SK-N-SH treated with all-trans-retinoic acid at 6 μM for 48 hours (cell line): ENCODE results near the gene SOX1.

ENCODE experiments used
- ATAC-seq: fragments of 200-7000 bp; cut with Tn5 transposase; 3 replicates; pipeline ENCODE4 v1.9.1; 2020; ENCODE audit warnings: mild to moderate bottlenecking, moderate library complexity
- ARNTL ChIP-seq: fragments of 450-650 bp; formaldehyde crosslinking; IDR thresholded peaks from 2 replicates; pipeline ENCODE4 v1.5.0; 2020; ENCODE audit warnings: low read depth, mild to moderate bottlenecking, moderate library complexity, borderline replicate concordance
- BACH2 ChIP-seq: fragments of 250-450 bp; sonication (Bioruptor Pico); IDR thresholded peaks from 2 replicates; pipeline ENCODE4 v1.9.0; 2021; ENCODE audit warnings: mild to moderate bottlenecking, borderline replicate concordance
- CREB5 ChIP-seq: fragments of 250-450 bp; sonication (Bioruptor Pico); IDR thresholded peaks from 2 replicates; pipeline ENCODE4 v1.5.1; 2020; ENCODE audit warnings: low read depth, mild to moderate bottlenecking, moderate library complexity
- CSDC2 ChIP-seq: fragments of 250-450 bp; sonication (Bioruptor Pico); IDR thresholded peaks from 2 replicates; pipeline ENCODE4 v1.5.0; 2020; ENCODE audit warnings: mild to moderate bottlenecking, moderate library complexity
- CSRNP3 ChIP-seq: fragments of 250-450 bp; sonication (Bioruptor Pico); IDR thresholded peaks from 2 replicates; pipeline ENCODE4 v1.5.1; 2021; ENCODE audit warnings: mild to moderate bottlenecking, moderate library complexity
- ESRRG ChIP-seq: fragments of 250-450 bp; sonication (Bioruptor Pico); IDR thresholded peaks from 2 replicates; pipeline ENCODE4 v1.6.1; 2021; ENCODE audit warnings: mild to moderate bottlenecking
- ISL1 ChIP-seq: fragments of 250-450 bp; sonication (Bioruptor Pico); IDR thresholded peaks from 2 replicates; pipeline ENCODE4 v2.1.2; 2022; ENCODE audit warnings: mild to moderate bottlenecking, moderate library complexity
- OSR1 ChIP-seq: fragments of 250-450 bp; sonication (Bioruptor Pico); IDR thresholded peaks from 2 replicates; pipeline ENCODE4 v1.8.0; 2022; ENCODE audit warnings: moderate library complexity, mild to moderate bottlenecking, inconsistent platforms
- PATZ1 ChIP-seq: fragments of 250-450 bp; sonication (Bioruptor Pico); IDR thresholded peaks from 2 replicates; pipeline ENCODE4 v1.8.0; 2020; ENCODE audit warnings: mild to moderate bottlenecking, moderate library complexity, borderline replicate concordance
- POU6F1 ChIP-seq: fragments of 250-450 bp; sonication (Bioruptor Pico); IDR thresholded peaks from 2 replicates; pipeline ENCODE4 v1.8.0; 2021; ENCODE audit warnings: low read depth, mild to moderate bottlenecking, moderate library complexity, borderline replicate concordance
- RARB ChIP-seq: fragments of 250-450 bp; sonication (Bioruptor Pico); IDR thresholded peaks from 2 replicates; pipeline ENCODE4 v1.8.0; 2021; ENCODE audit warnings: mild to moderate bottlenecking, moderate library complexity
- SNAI2 ChIP-seq: fragments of 250-450 bp; sonication (Bioruptor Pico); IDR thresholded peaks from 2 replicates; pipeline ENCODE4 v1.5.0; 2020; ENCODE audit warnings: mild to moderate bottlenecking, moderate library complexity
- TCF4 ChIP-seq: fragments of 250-450 bp; sonication (Bioruptor Pico); IDR thresholded peaks from 2 replicates; pipeline ENCODE4 v1.8.0; 2021; ENCODE audit warnings: mild to moderate bottlenecking, moderate library complexity, borderline replicate concordance
- TOX ChIP-seq: fragments of 250-450 bp; sonication (Bioruptor Pico); IDR thresholded peaks from 2 replicates; pipeline ENCODE4 v1.8.0; 2021; ENCODE audit warnings: mild to moderate bottlenecking, moderate library complexity, borderline replicate concordance
- TSHZ2 ChIP-seq: fragments of 250-450 bp; sonication (Bioruptor Pico); IDR thresholded peaks from 2 replicates; pipeline ENCODE4 v1.5.0; 2020; ENCODE audit warnings: mild to moderate bottlenecking, moderate library complexity
- ZC3H10 ChIP-seq: fragments of 250-450 bp; sonication (Bioruptor Pico); IDR thresholded peaks from 2 replicates; pipeline ENCODE4 v1.5.1; 2021; ENCODE audit warnings: mild to moderate bottlenecking, moderate library complexity
- ZFP3 ChIP-seq: fragments of 250-450 bp; sonication (Bioruptor Pico); IDR thresholded peaks from 2 replicates; pipeline ENCODE4 v1.5.0; 2020; ENCODE audit warnings: mild to moderate bottlenecking, moderate library complexity
- ZFP30 ChIP-seq: fragments of 450-650 bp; formaldehyde crosslinking; IDR thresholded peaks from 2 replicates; pipeline ENCODE4 v1.5.0; 2022; ENCODE audit warnings: mild to moderate bottlenecking, moderate library complexity
- ZNF565 ChIP-seq: fragments of 450-650 bp; formaldehyde crosslinking; conservative IDR thresholded peaks from 2 replicates; pipeline ENCODE4 v1.5.0; 2020; ENCODE audit warnings: low read depth, mild to moderate bottlenecking, moderate library complexity
- ZNF70 ChIP-seq: fragments of 450-650 bp; formaldehyde crosslinking; IDR thresholded peaks from 2 replicates; pipeline ENCODE4 v1.5.0; 2020; ENCODE audit warnings: mild to moderate bottlenecking, moderate library complexity
- ZNF8 ChIP-seq: fragments of 450-650 bp; formaldehyde crosslinking; IDR thresholded peaks from 2 replicates; pipeline ENCODE4 v1.5.0; 2020; ENCODE audit warnings: mild to moderate bottlenecking, moderate library complexity

SOX1 gene

GRCh38 chr13:112067116-112067741 is at the start of gene SOX1:
Gene SOX1, plus strand, starts transcription at chr13:112067149. Its CDS starts 510 bp downstream, at chr13:112067659.
- no peak for TF ChIP-seq OSR1 (CRISPR knock-in tag)
- TF ChIP-seq SNAI2, result no peak
- TF ChIP-seq CSDC2 (CRISPR knock-in tag), result no peak
- TF ChIP-seq ESRRG (CRISPR knock-in tag), result no peak
- TF ChIP-seq ZNF8 (CRISPR knock-in tag), result no peak
- TF ChIP-seq TOX (CRISPR knock-in tag), result no peak
- no peak for TF ChIP-seq ZNF70 (CRISPR knock-in tag)
- TF ChIP-seq RARB (CRISPR knock-in tag), result no peak
- no peak for TF ChIP-seq POU6F1 (CRISPR knock-in tag)
- no peak for TF ChIP-seq ZFP30 (CRISPR knock-in tag)
- no peak for TF ChIP-seq TCF4 (CRISPR knock-in tag)
- TF ChIP-seq ZC3H10, result no peak
- TF ChIP-seq BACH2 (CRISPR knock-in tag), result no peak
- no peak for TF ChIP-seq ZFP3
- no peak for TF ChIP-seq TSHZ2
- TF ChIP-seq CREB5 (CRISPR knock-in tag), result no peak
- no peak for TF ChIP-seq ZNF565 (CRISPR knock-in tag)
- ATAC-seq, result no peak

GRCh38 chr13:112024577-112024976 is 42.4 kb upstream of the SOX1 start:
- ATAC-seq, result no peak
- TF ChIP-seq CSRNP3 (CRISPR knock-in tag) (no peak), TSHZ2 (no peak)

- no peak for ATAC-seq
- no peak for TF ChIP-seq ZNF565 (CRISPR knock-in tag)
- no peak for TF ChIP-seq ZNF70 (CRISPR knock-in tag)
- no peak for TF ChIP-seq ARNTL
- TF ChIP-seq CREB5 (CRISPR knock-in tag), result no peak
- no peak for TF ChIP-seq ZFP30 (CRISPR knock-in tag)
- TF ChIP-seq ISL1, result no peak
- no peak for TF ChIP-seq POU6F1 (CRISPR knock-in tag)
- TF ChIP-seq TCF4 (CRISPR knock-in tag), result no peak
- no peak for TF ChIP-seq TOX (CRISPR knock-in tag)
- no peak for TF ChIP-seq ZFP3
- no peak for TF ChIP-seq PATZ1 (CRISPR knock-in tag)
- TF ChIP-seq SNAI2, result no peak
- no peak for TF ChIP-seq ESRRG (CRISPR knock-in tag)
Measured at GRCh38 chr13:112027250-112027649, 39.7 kb upstream of the SOX1 start.
